HG02973 (cell line): Measurements from ENCODE around the gene RALGPS1.

Source experiments
- ATAC-seq: cut with Tn5 transposase; IDR thresholded peaks from one replicate; pipeline ENCODE4 v1.9.1; 2021; ENCODE audit warnings: moderate library complexity; ENCODE audit not compliant: unreplicated experiment

RALGPS1 gene

DNA sequence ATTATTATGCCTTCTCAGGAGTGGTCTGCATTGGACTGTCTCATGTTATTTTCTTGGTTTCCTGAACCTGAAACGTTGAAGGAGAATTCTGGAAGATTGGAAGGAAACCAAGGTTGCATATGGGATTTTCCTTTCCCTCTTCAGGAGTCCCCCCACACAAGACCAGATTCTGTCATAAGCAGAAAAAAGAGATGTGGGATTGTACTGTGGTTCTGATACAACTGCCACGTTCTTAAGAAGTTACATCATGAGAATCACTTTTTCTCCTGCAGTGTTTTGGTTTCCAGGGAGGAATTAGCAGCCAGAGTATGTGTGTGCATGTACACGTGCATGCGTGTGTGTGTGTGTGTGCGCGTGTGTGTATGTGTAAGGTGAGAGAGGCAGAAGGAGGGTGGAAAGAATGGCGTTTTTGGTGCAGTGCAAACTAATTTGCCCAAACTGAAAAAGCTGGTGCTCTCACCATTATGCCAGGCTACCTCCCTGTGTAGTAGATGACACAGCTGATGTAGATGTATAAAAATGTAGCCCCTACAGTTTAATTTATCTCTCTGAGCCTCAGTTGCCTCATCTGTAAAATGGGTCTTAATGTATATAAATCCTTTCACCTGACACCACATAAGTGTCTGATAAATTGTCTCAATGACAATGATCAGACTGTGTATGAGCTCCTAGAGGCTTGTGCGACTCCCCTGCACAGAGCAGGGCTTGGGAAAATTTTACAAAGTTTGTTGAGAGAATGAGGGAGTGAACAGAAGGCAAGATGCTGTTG lies 38.6 kb downstream of the RALGPS1 start:
- no peak for ATAC-seq

DNA sequence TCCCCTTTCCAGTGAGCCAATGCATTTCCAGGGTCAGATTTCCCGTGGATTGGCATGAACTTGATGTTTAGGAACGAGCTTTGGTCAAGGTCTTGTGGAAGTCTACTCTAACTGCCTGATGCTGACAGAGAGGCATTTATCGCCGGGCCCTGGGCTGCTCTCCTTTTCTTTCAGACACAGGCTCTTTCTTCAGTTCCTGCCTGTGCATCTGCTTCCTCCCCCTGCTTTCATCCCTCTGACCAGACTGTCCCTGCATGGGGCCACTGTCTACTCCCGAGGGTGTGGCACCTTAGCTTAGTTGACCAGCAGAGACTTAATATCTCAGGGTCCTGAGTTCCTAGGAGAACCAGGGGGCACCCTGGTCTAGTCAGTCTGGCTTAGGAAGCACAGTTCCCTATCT lies 41.2 kb downstream of the RALGPS1 start:
- ATAC-seq, result no peak

DNA sequence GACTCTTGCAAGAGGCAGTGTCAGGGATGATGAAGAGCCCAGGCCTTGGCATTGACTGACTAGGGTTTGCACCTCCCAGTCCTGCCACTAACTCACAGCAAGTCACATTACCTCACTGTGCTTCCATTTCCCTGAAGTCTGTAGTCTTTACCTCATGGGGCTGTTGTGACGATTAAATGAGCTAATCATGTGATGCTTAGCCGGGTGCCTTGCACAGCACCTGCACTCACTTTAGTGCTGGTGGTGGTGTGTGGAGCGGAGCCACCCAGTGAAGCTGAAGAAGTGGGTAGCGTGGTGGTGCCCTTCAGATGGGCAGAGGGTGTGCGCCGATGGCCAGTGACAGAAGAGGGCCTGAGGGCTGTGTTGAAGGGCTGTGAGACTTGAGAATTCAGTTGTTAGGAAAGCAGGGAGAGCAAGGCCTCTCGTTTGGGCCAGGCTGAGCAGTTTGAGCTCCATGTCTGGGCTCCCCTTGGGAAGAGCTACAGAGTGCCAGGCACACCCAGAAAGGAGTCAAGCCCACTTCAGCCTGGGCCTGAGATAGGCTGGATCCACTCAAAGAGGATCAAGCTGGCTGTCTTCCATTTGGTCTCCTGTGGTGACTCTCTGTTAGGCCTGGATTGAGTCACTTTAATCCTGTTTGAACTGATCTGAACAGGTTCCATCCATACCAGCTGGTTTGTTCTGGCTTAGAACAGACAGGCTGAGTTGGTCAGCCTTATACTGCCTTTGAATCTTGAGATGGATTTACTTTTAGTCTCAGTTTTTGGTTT lies 42.5 kb downstream of the RALGPS1 start:
- ATAC-seq, result no peak

DNA sequence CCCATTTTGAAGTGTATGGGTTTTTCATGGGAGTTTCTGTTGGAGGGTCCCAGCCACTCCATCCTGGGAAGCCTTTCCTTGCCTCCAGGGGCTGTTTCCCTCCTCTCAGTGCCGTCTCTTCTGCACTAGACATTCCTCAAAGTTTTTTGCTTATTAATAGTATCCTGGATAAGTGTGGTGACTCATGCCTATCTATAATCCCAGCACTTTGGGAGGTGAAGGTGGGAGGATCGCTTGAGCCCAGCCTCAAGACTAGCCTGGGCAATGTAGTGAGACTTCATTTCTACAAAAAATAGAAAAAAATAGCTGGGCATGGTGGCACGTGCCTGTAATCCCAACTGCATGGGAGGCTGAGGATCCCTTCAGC lies 43.1 kb downstream of the RALGPS1 start:
- ATAC-seq, result no peak

DNA sequence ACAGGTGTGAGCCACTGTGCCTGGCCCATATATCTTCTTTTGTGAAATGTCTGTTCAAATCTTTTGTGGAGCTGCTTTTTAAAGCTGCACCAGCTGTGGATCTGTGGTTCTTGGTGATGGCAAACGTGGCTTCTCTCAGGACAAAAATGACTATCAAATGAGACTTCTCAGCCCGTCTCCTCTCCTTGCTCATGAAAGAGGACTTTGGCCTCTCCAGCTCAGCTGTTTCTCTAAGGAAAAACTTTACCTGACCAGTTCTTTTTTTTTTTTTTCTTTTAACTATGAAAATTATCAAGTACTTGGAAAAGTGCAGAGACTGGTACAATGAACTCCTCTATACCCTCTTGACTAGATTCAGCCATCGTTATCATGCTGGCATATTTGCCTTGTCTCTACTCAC lies 44.8 kb downstream of the RALGPS1 start:
- no peak for ATAC-seq

DNA sequence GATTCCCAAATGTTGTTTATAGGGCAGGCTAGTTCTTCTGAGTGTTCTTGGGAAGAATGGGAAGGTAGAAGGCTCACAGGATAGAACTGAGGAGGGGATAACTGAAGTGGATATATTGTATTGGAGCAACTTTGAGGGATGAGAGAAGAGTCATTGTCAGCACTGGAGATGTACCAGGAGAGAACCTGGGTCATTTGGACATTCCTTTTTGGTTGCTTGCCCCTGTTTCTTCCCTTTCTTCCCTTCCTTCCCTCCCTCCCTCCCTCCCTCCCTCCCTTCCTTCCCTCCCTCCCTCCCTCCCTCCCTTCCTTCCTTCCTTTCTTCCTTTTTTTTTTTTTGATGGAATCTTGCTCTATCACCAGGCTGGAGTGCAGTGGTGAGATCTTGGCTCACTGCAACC lies 45.3 kb downstream of the RALGPS1 start:
- no peak for ATAC-seq

DNA sequence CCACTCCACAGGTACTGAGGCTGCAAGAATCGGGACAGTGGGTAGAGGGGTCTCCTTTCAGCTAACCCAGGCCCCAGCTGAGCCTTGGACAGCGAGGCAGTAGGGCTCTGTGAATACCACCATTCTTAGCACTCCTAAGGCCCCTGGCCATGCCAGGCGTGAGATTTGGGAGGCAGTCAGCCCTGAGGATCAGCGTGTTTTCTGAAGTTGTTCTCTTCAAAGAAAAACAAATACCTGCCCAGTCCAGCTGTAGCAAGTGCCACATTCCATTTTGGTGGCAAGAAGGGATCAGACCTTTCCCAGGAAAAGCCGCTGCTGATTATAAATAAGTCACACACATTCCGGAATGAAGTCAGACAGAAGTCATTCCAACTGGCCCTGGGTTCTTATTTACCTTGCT lies 47.8 kb downstream of the RALGPS1 start:
- no peak for ATAC-seq

DNA sequence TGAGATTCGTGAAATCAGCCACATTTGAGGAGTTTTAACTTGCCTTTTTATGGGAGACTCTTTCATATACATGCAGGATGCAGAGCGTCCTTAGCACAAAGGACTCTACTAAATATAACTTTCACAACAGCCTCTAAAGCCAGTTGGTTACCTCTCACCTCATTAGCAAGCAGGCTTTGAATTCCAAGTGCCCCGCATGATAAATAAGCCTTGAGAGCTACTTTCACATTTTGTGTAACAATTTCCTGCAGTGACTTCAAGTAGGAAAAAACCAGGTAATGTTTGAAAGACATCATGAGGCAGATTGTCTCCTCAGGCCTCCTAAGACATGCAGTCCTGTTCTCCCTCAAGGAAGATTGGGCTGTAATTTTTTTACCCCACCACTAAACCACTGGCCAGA lies 50.5 kb downstream of the RALGPS1 start:
- no peak for ATAC-seq

DNA sequence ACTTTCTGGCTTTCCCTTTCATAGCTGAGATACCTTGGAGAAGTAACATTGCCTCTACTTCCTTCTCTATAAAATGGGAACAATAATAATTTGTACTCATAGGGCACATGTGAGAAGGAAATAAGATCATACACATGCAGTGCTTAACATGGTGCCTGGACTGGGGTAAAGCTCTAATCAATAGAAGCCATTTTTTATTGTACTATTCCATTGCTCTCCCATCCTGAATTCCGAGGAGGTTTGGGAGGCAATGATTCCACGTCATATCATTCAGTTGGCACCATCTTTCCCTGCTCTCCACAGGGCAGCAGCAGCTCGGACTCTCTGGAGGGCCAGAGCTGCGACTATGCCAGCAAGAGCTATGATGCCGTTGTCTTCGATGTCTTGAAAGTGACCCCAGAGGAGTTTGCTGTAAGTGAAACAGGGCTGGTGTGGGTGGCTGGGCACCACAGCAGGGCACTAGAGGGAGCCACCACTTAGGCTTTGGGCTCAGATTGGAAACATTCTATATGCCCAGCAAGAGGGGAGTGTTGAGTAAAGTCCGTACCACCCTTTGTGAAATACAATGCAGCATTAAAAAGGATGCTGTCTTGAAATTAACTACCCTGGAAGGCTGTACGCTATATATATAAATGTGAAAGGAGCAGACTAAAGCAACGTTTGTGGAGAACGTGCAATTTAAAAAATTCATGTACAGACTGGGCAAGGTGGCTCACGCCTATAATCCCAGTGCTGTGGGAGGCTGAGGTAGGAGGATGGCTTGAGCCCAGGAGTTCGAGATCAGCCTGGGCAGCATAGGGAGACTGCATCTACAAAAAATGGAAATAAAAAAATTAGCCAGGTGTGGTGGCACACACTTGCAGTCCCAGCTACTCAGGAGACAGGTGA lies 51.2 kb downstream of the RALGPS1 start:
- ATAC-seq, result no peak

DNA sequence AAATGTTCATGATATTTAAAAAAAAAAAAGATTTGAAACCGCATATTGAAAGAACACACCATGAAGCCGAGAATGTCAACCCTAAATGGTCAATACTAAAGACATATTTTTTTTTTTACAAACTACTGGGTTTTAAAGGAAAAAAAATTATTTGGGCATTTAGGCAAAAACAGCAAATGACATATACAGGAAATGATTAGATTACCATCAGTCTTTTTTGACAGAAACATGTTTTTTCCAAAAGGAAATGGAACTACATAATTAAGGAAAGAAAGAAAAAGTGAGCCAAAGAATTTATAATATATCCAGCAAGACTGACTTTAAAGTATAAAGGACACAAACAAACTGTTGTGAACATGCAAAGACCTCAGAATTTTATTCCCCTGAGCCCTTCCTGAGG lies 56.7 kb downstream of the RALGPS1 start:
- ATAC-seq, result no peak

DNA sequence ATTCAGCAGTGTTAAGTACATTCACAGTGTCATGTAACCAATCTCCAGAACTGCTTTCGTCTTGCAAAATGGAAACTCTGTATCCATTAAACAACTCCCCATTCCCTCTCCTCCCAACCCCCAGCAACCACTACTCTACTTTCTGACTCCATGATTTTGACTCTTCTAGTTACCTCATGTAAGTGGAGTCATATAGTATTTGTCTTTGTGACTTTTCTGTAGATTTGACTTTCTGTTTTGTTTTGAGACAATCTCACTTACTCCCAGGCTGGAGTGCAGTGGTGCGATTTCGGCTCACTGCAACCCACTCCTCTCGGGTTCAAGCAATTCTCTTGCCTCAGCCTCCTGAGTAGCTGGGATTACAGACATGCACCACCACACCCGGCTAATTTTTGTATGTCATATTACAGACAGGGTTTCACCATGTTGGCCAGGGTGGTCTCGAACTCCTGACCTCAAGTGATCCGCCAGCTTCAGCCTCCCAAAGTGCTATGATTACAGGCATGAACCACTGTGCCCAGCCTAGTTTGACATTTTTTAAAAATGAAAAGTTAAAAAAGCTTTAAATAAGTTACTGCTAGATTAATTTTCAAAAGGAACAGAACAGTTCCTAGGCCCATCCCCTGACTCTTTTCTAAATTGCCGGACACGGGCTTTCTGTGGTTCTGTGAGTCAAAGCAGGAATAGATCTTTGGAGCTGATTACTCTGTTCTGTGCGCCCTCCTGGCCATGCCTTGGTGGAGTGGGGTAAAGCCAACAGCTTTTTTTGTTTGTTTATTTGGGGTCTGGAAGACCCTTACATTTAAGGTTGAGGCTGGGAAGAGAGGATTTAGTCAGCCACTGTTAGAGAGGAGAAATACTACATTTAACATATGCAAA lies 59.3 kb downstream of the RALGPS1 start:
- ATAC-seq, result no peak

DNA sequence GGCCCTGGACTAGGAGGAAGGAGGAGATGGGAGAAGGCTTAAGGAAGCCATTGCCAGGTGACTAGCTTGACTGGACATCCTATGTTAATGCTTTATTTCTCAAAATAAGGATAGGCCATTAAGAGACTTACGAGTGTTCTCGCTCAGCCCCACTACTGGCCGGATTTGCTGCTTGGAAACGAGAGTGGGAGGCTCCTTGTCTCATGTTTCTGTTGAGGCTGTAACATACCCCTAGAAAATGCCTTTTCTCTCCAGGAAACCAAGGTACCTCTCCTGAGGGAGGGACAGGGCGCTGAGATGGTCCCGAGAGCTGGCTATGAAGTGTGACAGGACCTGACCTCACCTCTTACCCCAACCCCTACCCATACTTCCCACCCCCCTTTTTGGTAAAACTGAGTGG lies 60.0 kb downstream of the RALGPS1 start:
- ATAC-seq, result no peak

DNA sequence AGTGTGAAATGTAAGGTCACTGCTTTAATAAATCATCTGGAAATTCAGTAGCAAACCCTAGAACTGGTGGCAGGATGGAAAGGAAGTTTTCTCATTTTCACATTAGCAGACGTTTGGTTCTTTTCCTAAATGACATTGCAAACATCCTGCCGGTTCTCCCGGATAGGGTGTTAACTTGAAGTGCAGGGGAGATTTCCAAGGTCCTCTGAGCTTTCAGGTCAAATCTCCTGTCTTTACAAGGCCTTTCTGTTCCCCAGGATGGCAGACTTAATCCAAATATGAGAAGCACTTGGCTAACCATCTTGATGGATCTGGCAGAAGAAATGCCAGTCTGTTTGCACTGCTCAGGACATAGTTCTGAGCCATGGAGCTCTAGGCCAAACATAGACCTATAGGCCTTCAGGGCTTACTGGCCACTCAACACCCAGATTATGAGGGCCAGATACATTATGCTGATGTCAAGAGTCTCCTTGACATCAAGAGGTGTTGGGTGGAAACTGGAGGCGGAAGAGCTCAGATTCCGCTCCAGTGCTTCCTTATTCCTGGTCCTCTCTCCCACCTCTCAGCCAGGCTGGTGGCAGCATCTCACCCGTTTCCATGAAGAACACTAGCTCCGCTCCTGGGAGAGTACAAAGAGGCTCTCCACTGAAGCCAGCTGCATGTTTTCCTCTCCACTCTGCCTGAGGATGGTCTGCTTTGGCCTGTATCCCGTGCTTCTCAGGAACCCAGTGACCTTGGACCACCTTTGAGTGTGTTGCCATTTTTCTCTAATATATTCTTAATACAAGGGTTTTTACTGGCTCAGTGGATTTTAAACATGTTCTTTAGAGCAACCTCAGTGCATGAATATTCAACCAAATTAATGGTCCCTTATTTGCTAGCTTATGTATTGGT lies 61.0 kb downstream of the RALGPS1 start:
- ATAC-seq, result no peak

DNA sequence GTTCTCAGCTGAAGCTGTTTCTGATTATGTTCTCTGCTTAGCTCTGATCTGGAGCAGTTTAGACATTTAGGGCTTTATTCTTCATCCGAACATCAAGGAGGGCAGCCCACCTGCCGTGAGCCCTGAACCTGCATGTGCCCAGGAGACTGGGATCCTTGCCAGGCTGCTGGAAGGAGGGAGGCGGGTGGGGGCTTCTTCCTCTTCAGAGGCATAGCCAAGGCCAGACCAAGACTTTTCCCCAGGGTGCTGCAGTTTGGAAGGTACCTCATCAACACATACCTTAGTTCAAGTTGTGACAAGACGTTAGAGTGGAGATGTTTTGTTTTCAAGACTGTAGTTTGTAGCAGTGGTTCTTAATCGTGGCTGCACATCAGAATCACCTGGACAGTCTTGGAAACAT lies 64.9 kb downstream of the RALGPS1 start:
- ATAC-seq, result no peak

DNA sequence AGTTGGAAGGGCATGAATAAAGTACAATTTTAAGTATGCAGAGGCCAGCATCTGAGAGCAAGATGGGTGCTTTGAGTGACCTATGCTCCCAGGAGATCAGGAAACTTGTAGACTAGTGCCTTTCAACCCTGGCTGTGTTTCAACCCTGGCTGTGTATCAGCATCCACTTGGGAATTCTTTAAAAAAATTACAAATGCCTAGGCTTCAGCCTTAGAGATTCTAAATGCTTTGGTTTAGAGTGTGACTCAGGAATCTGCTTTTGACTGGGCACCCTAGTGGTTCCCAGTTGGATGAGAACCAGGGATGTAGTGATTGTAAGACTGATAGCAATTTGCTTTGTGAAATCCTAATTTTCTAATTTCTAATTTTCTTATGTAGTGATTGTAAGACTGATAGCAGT lies 65.6 kb downstream of the RALGPS1 start:
- no peak for ATAC-seq

DNA sequence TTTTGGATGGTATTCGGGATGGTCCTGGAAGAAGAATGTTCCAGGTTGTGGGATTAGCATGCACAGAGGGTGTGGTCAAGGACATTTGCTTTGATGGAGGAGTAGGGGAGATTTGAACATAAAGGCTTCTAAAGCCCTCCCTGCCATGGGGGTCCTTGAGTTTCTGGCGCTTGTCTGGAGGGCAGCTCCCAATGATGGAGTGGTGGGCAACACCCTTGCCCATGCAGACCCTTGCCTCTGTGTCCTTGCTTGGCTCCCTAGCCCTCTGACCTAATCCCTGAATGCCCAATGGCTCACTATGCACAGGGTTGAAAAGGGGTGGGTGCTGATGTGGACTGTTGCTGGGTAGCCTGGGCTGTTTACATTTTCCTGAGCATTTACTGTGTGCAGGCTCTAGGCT lies 66.6 kb downstream of the RALGPS1 start:
- ATAC-seq, result no peak

DNA sequence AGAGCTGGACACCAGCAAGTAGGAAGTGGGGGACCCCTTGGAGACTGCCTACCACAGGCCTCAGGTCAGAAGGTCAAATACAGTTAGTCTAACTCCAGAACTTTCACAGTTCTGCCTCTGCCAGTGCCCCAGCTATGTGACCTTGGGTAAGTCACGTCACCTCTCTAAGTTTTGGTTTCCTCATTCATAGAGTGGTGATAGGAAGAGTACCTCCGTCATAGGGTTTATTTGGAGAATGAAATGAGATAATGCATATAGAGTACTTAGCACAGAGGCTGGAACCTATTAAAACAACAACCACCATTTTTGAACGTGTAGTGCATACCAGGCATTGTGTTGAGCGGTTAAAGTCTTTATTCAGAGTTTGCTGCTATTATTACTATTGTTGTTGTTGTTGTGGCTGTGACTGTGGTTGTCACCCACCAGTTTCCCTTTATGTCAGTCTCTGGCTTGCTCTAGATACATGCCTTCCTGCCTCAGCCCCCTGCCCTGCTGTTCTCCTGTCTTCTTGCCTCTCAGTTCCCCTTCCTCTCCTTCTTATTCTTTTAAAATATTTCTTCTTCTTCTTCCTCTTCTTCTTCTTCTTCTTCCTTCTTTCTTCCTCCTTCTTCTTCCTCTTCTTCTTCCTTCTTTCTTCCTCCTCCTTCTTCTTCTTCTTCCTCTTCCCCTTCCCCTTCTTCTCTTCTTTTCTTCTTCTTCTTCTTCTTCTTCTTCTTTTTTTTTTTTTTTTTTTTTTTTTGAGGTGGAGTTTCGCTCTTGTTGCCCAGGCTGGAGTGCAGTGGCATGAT lies 67.8 kb downstream of the RALGPS1 start:
- ATAC-seq, result no peak

DNA sequence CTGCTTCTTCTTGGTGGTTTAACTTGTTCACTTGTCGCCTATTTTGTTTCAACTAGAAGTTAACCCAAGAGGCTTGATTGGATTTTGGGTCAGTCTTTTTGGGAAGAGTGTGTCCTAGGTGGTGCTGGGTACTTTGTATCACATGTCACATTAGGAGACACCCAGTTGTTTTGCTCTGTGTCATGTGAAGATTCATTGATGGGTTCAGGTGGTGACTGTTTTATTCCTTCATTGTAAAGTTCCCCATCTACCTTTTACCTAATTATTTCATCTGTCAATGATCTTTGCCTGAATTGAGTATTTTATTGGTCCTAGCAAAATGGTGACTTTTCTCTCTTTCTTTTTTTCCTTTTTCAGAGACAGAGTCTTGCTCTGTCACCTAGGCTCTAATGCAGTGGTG lies 69.2 kb downstream of the RALGPS1 start:
- no peak for ATAC-seq

DNA sequence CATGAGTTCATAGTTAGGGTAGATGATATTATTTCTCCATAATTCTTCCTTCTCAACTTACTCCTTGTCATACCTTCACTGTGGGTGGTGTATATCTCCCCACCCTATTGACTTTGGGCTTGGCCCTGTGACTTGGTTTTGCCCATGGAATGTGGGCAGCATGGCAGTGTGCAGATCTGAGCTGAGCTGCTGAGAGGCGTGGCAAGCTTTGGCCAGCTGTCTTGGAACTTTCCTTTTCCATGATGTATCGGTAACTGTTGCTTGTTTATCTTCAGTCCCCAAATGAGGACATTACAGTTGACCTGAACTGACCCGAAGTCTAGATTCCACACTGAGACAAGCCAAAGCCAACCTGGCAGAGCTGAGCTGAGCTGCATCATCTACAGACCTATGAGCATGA lies 70.4 kb downstream of the RALGPS1 start:
- ATAC-seq, result no peak
